Mucosa of rectum (tissue), 2 donors: ENCODE measurements around the gene ADORA2B.
"Not testable (repeated sequence)": the region's sequence is repeated elsewhere in the genome, so short reads cannot be mapped to it uniquely, and the experiment has no call there.

Experiments used
- H3K27ac ChIP-seq, 2 donors: one replicate each; pipeline ENCODE4 v1.7.0; 2013; ENCODE audit warnings: inconsistent platforms in 2 of 2, low read depth in 2 of 2, low read length in 2 of 2
- H3K27me3 ChIP-seq, 2 donors: one replicate each; pipeline ENCODE4 v1.7.0; 2013; ENCODE audit warnings: low read length in 2 of 2; ENCODE audit not compliant: control insufficient read depth in 2 of 2, insufficient read depth in 2 of 2
- H3K36me3 ChIP-seq, 2 donors: one replicate each; pipeline ENCODE4 v1.7.0; 2013; ENCODE audit warnings: low read length in 2 of 2; ENCODE audit not compliant: control insufficient read depth in 2 of 2, insufficient read depth in 2 of 2
- H3K4me1 ChIP-seq, 2 donors: one replicate each; pipeline ENCODE4 v1.7.0; 2013; ENCODE audit warnings: low read length in 2 of 2, mild to moderate bottlenecking in 1 of 2; ENCODE audit not compliant: control insufficient read depth in 2 of 2, insufficient read depth in 2 of 2
- H3K4me3 ChIP-seq, 2 donors: one replicate each; pipeline ENCODE4 v1.7.0; 2013; ENCODE audit warnings: low read length in 2 of 2
- H3K9ac ChIP-seq, 2 donors: one replicate each; pipeline ENCODE4 v1.7.0; 2013; ENCODE audit warnings: low read length in 2 of 2, low read depth in 1 of 2, mild to moderate bottlenecking in 1 of 2
- H3K9me3 ChIP-seq, 2 donors: one replicate each; pipeline ENCODE4 v1.7.0; 2013; ENCODE audit warnings: low read length in 2 of 2; ENCODE audit not compliant: control insufficient read depth in 2 of 2
- donor health status: healthy.
- donor health status: Normal muscosa, but diverticular disease.

ADORA2B gene

GRCh38 chr17:15944759-15945526, at the start of gene ADORA2B:
Gene ADORA2B, plus strand, starts transcription at chr17:15945130. Its CDS starts 119 bp downstream, at chr17:15945249.
- H3K4me3 ChIP-seq: peak within 1 kb of the TSS; percentile 86 to 87
- H3K27me3 ChIP-seq: peaks cover 0 to 4% of the 10 kb centered on the region in 2 donors
- H3K27ac ChIP-seq: peak within 1 kb of the TSS; percentile 92 to 94
- peak within 1 kb of the TSS; percentile 77 to 81 for H3K9ac ChIP-seq
- peaks cover 26 to 33% of the 10 kb centered on the region in 2 donors for H3K4me1 ChIP-seq
- H3K9me3 ChIP-seq: no peaks in the 10 kb centered on the region
- H3K36me3 ChIP-seq: no peaks in the 10 kb centered on the region

DNA sequence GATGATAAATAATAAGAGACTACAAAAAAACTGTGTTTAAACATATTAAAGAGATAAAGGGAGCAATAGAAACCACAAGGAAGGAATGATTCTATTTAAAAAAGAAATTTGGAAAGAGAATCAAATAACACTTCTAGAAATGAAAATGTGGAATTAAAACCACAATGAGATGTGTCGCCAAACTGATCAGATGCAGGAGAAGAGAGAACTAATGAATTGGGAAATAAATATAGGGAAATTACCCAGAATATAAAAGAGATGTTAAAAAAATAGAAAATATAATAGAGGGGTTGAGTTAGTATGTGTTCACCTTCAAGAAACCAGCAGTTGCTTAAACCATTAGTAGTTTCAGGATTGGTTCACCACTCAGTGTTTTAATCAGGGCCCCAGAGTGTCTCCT, 48.7 kb upstream of the ADORA2B start:
- Histone ChIP-seq H3K27me3 (no peaks in the 10 kb centered on the region), H3K4me3 (no peak overlapping the region), H3K4me1 (peaks cover 0 to 8% of the 10 kb centered on the region in 2 donors), H3K9ac (no peak overlapping the region), H3K27ac (no peak overlapping the region), H3K9me3 (no peaks in the 10 kb centered on the region), H3K36me3 (no peaks in the 10 kb centered on the region)

GRCh38 chr17:15896834-15897233, 48.1 kb upstream of the ADORA2B start:
- H3K27me3 ChIP-seq: no peaks in the 10 kb centered on the region
- H3K4me1 ChIP-seq: peaks cover 0 to 8% of the 10 kb centered on the region in 2 donors

GRCh38 chr17:15899596-15899995, 45.3 kb upstream of the ADORA2B start:
- H3K4me1 ChIP-seq, H3K27ac ChIP-seq, H3K4me3 ChIP-seq, H3K27me3 ChIP-seq, H3K9ac ChIP-seq, H3K36me3 ChIP-seq, H3K9me3 ChIP-seq: not testable (repeated sequence)

More at GRCh38 chr17:15896834-15897233, 48.1 kb upstream of the ADORA2B start:
- Histone ChIP-seq H3K36me3 (no peaks in the 10 kb centered on the region), H3K27ac (no peak overlapping the region), H3K4me3 (no peak overlapping the region), H3K9me3 (no peaks in the 10 kb centered on the region), H3K9ac (no peak overlapping the region)

GRCh38 chr17:15900871-15901270, 44.1 kb upstream of the ADORA2B start:
- Histone ChIP-seq H3K9me3 (no peaks in the 10 kb centered on the region), H3K4me1 (no peaks in the 10 kb centered on the region), H3K27ac (no peak overlapping the region), H3K36me3 (no peaks in the 10 kb centered on the region), H3K9ac (no peak overlapping the region), H3K4me3 (no peak overlapping the region), H3K27me3 (no peaks in the 10 kb centered on the region)

GRCh38 chr17:15905236-15905635, 39.7 kb upstream of the ADORA2B start:
- not testable (repeated sequence) for H3K9me3 ChIP-seq, H3K4me1 ChIP-seq, H3K27me3 ChIP-seq, H3K4me3 ChIP-seq, H3K27ac ChIP-seq, H3K9ac ChIP-seq, H3K36me3 ChIP-seq

DNA sequence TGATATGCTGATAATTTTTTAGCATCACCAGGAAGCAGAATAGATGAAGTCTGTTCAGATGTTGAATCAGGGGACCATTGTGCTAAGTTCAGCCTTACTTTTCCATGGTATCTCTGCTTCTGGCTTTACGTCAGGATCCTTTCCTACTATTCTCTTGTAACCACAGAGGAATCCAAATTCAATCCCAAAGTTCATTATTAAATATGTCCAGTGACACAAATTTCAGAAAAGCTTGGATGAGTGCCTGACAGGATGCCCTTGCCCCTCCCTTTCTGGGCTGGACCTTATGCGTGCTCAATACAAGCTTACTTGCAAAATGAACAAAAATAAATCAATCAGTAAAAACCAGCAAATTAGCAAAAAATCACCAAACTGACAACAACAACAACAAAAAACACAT, 37.6 kb upstream of the ADORA2B start:
- Histone ChIP-seq H3K27me3 (no peaks in the 10 kb centered on the region), H3K27ac (no peak overlapping the region), H3K36me3 (no peaks in the 10 kb centered on the region), H3K9ac (no peak overlapping the region), H3K9me3 (no peaks in the 10 kb centered on the region), H3K4me3 (no peak overlapping the region), H3K4me1 (no peaks in the 10 kb centered on the region)

DNA sequence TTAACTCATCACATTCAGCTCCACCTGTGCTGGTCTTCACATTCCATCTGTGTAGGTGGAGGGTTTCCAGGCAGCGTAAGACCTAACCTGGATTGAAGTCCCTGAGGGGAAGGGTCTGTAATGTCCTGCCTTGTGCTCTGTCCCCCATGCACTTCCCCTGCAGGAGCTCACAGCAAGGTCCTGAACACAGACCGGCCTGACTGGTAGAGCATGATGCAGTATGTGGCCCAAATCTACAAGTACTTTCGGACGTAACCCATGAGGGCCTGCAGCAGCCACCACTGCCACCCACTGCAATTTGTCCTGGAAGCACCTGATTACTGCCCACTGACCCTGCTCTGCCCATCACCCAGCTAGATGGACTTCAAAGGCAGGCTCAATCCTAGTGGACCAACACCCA, 36.6 kb upstream of the ADORA2B start:
- H3K4me1 ChIP-seq: no peaks in the 10 kb centered on the region
- H3K27ac ChIP-seq: no peak overlapping the region
- no peak overlapping the region for H3K9ac ChIP-seq

GRCh38 chr17:15909481-15909991, 35.4 kb upstream of the ADORA2B start:
- no peaks in the 10 kb centered on the region for H3K36me3 ChIP-seq
- H3K9me3 ChIP-seq: no peaks in the 10 kb centered on the region
- H3K27me3 ChIP-seq: no peaks in the 10 kb centered on the region
- H3K27ac ChIP-seq: no peak overlapping the region
- no peaks in the 10 kb centered on the region for H3K4me1 ChIP-seq
- H3K4me3 ChIP-seq: no peak overlapping the region
- no peak overlapping the region for H3K9ac ChIP-seq

More for the DNA sequence above, 36.6 kb upstream of the ADORA2B start:
- Histone ChIP-seq H3K27me3 (no peaks in the 10 kb centered on the region), H3K36me3 (no peaks in the 10 kb centered on the region), H3K9me3 (no peaks in the 10 kb centered on the region), H3K4me3 (no peak overlapping the region)

DNA sequence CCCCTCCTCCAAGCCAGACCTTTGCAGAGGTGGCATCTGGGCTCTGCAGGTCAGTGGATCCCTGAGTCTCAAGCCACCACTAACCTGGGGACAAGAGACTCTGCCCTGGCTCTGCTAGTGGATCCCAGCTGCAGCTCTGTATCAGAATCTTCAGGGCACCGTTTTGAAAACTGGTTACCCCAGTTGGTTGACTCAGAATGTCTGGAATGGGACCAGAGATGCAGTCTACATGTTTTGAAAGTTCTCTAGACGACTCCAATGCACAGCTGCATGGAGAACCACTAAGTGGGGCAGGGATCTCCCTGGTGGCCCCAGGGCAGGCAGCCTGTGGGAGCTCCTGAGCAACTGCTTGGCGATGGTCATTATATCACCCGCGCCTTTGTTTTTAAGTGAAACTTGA, 34.1 kb upstream of the ADORA2B start:
- Histone ChIP-seq H3K4me1 (no peaks in the 10 kb centered on the region), H3K27ac (no peak overlapping the region), H3K27me3 (no peaks in the 10 kb centered on the region), H3K9me3 (no peaks in the 10 kb centered on the region), H3K36me3 (no peaks in the 10 kb centered on the region), H3K9ac (no peak overlapping the region), H3K4me3 (no peak overlapping the region)
